Middle frontal gyrus (tissue), 1 donor: ENCODE data around the gene WASHC2A.
"Not testable (repeated sequence)": the region's sequence is repeated elsewhere in the genome, so short reads cannot be mapped to it uniquely, and the experiment has no call there.

ENCODE experiments used
- DNase-seq: peaks from one replicate; pipeline ENCODE4 v3.0.0-alpha.2; 2015; ENCODE audit warnings: low spot score; ENCODE audit errors: extremely low spot score

WASHC2A gene

DNA sequence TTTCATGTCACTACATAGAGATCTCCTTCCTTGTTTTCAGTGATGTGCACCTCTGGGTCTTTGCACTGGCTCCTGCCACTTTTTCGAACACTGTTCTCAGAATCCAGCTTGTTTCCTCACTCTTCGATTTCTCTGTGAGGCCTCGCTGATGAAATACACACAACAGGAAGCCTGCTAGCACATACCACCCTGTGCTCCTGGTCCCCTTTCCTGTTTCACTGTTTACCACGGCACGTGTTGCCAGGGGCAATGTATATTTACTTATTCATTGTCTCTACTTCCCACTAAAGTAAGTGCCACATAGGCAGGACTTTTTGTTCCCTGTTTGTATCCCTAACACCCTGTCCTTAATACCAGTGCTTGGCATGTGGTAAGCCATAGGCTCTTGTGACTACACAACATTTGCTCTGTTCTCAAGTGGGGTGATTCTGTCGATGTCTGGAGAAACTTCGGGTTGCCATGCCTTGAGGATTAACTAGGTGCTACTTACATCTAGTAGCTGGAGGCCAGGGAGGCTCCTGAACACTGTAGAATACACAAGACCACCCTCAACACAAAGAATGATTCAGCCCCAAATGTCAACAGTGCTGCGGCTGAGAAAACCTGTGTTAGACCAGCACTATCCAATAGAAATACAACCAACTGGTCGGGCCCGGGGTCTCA is 75.9 kb downstream of the WASHC2A start:
- DNase-seq, result not testable (repeated sequence)

DNA sequence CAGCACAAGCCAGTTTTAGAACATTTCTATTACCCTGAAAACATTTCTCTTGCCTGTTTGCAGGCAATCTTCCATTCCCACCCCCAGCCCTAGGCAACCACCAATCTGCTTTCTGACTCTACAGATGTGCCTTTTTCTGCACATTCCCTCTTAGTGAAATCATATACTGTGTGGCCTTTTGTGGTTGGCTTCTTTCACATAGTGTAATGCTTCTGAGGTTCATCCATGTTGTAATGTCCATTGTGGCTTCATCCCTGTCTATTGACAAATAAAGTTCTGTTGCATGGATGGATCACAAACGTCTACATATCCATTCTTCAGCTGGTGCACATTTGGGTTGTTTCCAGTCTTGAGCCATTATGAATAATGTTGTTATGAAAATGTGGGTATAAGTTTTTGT is 77.8 kb downstream of the WASHC2A start:
- not testable (repeated sequence) for DNase-seq

DNA sequence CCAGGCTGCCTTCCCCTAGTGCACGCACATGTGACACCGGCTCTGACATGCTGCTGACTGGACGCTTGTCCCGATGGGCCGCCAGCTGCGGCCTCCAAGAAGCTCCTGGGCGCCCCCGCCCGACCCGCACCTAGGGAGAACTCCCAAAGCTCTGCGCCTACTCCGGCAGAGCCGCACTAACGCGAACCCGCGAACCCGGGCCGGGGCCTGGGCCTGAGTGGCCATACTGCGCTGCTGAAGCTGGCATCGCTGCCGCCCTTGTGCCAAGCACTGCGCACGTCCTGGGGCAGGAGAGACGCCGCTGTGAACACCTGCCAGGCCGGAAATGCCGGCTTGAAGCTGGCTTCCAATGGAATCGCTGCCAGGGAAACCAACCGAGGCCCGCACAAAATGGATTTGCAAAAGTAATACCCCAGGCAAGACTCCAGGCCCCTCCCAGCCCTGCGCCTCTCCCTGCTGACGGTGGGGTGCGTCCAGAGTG is 85.1 kb downstream of the WASHC2A start:
- DNase-seq, result no peak

DNA sequence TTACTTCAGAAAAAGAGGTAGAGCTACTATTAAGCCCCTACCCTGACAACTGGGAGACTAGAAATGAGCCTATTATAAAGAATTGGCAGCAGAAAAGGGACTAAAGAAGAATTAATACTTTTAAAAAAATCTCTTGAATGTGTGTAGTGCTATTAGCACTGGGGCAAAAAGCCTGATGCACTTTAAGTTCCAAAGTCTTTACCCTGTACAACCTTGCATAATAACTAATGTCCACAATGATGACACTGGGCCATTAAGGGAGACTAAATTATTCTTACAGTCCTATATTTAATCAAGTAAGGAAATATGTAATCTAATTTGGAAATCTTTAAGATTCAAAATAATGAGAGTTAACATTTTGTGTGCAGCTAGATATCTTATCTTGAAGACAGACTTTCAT is 90.1 kb downstream of the WASHC2A start:
- DNase-seq, result not testable (repeated sequence)

DNA sequence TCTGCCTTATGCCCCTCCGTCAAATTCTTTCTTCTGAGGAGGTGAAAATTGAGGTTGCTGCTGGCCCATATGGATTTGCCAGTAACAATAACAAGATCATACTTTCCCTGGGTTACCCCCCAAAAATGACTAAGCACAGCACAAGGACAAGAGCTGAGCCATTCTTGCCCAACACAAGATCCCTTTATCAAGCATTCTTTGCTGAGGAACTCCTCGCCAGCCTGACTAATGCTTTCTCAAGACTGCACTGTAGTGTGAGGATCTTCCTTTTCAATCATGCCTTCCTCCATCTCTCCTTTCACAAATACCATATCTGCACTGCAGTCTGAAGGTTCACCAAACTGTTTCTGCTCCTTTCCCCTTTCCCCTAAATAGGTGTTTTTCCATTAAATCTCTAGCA is 92.1 kb downstream of the WASHC2A start:
- not testable (repeated sequence) for DNase-seq

DNA sequence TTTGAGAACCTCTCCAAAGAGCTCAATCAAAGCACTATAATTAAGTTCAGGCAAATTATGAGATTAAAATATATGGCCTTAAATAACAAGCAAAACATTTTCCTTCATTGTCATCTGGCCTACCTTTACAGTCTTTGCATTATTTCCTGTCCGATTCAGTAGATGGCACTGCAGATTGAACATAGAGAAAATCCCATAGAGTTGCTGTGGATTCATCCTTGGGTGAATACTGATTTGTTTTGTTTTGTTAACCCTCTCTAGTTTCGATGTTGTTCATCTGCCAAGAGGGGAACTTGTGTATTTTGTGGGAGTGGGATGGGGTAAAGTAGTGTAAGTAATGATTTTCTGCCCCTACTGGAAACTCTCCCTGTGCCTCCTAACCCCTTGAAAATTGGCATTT is 97.3 kb downstream of the WASHC2A start:
- not testable (repeated sequence) for DNase-seq

DNA sequence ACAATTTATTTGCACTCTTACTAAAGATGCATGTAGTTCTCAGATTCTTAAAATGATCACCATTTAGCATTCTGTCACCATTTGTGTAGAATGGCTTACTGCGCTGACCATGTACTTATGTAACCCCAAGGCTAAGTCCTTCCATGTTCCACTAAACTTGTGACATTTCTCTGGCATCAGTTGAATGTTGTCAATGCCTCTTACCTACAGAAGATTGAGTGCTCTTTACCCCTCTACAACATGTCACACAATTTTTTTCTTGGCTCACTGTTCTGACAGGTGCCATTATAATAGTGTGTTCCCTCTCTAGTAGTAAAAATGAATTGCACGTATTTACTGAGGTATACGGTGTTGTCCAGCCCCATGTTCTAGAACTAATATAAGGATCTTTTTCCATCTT is 100.1 kb downstream of the WASHC2A start:
- not testable (repeated sequence) for DNase-seq

DNA sequence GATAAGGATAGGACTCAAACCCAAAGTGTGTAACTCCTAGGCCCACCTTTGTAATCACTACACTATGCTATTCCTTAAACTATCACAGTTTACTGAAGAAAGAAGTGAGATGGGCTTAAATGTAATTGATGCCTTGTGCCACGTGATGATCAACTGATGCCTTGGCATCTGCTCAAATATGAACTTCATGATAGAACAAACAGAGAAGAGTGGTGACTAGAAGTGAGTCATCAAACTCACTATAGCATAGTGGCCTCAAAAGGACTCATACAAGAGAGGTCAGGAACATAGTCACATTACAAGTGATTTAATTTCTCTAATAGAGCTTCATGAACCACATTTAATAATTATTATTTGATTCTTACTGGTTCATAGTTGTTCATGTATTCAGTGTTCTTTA is 101.8 kb downstream of the WASHC2A start:
- not testable (repeated sequence) for DNase-seq

DNA sequence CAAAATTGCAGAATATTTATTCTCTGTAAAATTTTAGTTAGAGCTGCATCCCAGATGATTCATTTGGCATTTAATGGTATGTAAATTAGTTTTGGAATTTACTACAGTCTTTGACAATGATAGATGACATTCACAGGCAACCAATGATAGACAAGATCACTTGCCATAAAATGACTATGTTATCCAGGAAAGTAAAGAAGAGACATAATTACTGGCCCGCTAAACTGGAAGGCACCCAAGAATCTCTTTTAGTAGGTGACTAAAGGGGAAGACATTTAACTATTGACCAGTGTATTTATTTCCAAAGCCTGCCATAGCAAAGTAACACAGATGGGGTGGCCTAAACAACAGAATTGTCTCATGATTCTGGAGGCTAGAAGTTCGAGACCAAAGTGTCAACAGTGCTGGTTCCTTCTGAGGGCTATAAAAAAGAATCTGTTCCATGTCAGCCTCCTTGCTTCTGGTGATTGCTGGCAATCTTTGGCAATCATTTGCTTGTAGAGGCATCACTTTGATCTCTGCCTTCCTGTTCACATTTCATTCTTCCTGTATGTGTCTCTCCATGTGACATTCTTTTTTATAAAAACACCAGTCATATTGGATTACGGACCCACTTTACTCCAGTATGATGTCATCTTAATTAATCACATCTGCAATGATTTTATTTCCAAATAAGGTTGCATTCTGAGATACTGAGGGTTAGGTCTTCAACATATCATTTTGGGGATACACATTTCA is 107.2 kb downstream of the WASHC2A start:
- not testable (repeated sequence) for DNase-seq
